NCI-H1930 (cell line): ENCODE data around the gene SPOCK2.
"Not testable (repeated sequence)": the region's sequence is repeated elsewhere in the genome, so short reads cannot be mapped to it uniquely, and the experiment has no call there.

Experiments
- DNase-seq, 2 experiments: peaks; one replicate each; lab custom pipeline; 2025; lab: John Stamatoyannopoulos, UW

The SPOCK2 gene

GRCh38 chr10:72108004-72108370 lies 19.6 kb upstream of the SPOCK2 start:
- not testable (repeated sequence) for DNase-seq

GRCh38 chr10:72107325-72108003 lies 19.1 kb upstream of the SPOCK2 start:
- no peak for DNase-seq

GRCh38 chr10:72106896-72107295 lies 18.5 kb upstream of the SPOCK2 start:
- DNase-seq, result no peak

- DNase-seq, result no peak
Observed at GRCh38 chr10:72106154-72106849, 18.0 kb upstream of the SPOCK2 start.

GRCh38 chr10:72105710-72106109 lies 17.4 kb upstream of the SPOCK2 start:
- DNase-seq, result no peak

- DNase-seq, result no peak
Observed at GRCh38 chr10:72105098-72105475, 16.7 kb upstream of the SPOCK2 start.

- DNase-seq, result no peak
Observed at GRCh38 chr10:72104472-72105097, 16.2 kb upstream of the SPOCK2 start.

- DNase-seq, result no peak
Observed at GRCh38 chr10:72099600-72099921, 11.2 kb upstream of the SPOCK2 start.

GRCh38 chr10:72098836-72099599 lies 10.7 kb upstream of the SPOCK2 start:
- no peak for DNase-seq

- DNase-seq, result no peak
Observed at GRCh38 chr10:72098301-72098835, 10.0 kb upstream of the SPOCK2 start.

GRCh38 chr10:72097448-72098300 lies 9.3 kb upstream of the SPOCK2 start:
- peak in 1 of 2 experiments; percentile 13 for DNase-seq

GRCh38 chr10:72096115-72097000 lies 8.0 kb upstream of the SPOCK2 start:
- no peak for DNase-seq

GRCh38 chr10:72095195-72095594 lies 6.8 kb upstream of the SPOCK2 start:
- DNase-seq, result no peak

- DNase-seq, result no peak
Observed at GRCh38 chr10:72094574-72094973, 6.2 kb upstream of the SPOCK2 start.

GRCh38 chr10:72093450-72093849 lies 5.1 kb upstream of the SPOCK2 start:
- DNase-seq, result no peak

GRCh38 chr10:72092987-72093386 lies 4.6 kb upstream of the SPOCK2 start:
- DNase-seq, result no peak

GRCh38 chr10:72092171-72092924 lies 4.0 kb upstream of the SPOCK2 start:
- DNase-seq, result no peak

- no peak for DNase-seq
Observed at GRCh38 chr10:72090326-72090725, 2.0 kb upstream of the SPOCK2 start.

GRCh38 chr10:72089618-72090017 lies 1.3 kb upstream of the SPOCK2 start:
- no peak for DNase-seq
